ENCODE measurements around the gene OTOR.

OTOR gene

DNA sequence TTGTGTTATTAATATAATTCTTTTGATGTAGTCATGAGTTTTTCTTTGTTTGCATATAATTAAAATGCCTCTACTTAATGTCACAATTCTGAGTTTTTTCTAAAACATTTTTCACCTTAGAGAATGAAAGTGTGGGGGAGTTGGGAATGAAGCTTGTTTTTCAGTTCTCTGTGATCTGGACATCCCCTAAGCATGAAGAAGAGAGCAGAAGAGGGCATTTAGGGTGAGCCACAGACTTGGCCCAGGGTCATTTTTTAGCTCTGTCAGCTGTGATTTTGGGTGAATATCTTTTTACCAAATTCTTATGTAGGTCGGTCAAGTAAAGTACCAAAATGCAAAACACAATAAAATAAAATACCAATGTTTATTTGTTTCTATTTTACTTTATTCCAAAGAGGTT, 3.9 kb downstream of the OTOR start:
- no peak for DNase-seq

DNA sequence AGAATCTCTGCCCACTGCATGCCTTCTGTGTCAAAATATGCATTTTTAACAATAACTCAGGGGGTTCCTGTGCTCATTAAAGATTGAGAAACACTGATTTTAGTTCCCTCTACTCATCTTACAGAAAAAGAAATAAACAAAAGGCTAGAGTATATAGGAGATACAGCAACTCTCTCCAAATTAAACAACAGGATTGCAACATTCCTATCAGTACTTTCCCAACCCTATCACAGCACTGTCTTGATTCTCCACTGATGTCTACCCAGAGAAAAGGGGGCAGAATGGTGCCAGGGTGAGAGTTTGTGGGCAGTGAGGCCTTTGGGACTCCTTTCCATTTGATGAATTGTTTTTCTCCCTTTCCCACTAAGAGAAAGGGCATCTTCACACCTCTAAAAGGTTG, 4.7 kb downstream of the OTOR start:
- no peak for DNase-seq

DNA sequence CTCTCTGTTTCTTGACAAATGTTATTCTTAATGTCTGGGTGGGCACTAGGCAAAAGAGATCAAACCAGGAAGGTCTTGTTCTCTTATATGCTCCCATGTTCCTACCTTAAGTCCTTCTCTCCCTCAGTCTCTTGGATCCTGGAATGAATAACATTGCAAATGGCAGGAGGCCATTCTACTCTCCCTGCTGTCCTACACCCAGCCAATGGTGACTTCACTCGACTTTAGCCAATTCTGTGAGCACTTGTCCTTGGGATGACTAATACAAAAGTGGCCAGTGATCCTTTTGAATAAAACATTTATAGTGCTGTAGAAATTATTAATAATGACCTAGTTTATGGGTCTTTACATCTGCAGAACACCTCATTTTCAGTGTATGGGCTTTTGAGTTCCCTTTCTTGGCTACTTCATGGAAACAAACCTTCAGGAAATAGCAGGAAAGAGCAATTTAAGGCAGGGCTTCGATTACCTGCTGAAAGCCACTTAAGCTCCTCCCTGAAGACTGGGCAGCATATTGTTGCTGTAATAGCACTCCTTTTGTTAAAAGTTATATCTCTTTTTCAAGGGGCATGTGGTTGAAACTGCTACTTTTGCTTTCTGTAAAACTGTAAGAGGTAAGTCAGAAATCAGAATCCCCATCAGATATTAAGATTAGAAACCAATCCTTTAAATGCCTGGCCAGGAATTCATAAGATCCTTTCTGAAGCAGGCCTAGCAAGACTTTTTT, 10.5 kb downstream of the OTOR start:
- DNase-seq = no peak

DNA sequence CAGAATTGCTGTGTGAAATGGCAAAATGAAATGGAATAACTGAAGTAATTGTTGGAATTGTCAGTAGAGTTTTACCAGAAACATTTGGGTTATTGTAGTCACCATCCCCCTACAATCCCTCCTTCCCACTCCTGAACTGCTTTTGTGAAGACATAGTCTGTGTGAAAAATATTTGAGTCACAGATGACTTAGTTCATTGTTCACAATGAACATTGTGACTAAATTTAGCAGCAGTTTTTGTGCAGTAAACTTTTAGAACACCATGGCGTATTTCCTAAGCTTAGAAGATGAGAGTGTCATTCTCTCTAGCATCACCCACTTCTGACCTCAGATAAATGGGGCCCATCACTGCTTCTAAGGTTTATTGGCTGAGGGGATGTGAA, 11.0 kb downstream of the OTOR start:
- no peak for DNase-seq

DNA sequence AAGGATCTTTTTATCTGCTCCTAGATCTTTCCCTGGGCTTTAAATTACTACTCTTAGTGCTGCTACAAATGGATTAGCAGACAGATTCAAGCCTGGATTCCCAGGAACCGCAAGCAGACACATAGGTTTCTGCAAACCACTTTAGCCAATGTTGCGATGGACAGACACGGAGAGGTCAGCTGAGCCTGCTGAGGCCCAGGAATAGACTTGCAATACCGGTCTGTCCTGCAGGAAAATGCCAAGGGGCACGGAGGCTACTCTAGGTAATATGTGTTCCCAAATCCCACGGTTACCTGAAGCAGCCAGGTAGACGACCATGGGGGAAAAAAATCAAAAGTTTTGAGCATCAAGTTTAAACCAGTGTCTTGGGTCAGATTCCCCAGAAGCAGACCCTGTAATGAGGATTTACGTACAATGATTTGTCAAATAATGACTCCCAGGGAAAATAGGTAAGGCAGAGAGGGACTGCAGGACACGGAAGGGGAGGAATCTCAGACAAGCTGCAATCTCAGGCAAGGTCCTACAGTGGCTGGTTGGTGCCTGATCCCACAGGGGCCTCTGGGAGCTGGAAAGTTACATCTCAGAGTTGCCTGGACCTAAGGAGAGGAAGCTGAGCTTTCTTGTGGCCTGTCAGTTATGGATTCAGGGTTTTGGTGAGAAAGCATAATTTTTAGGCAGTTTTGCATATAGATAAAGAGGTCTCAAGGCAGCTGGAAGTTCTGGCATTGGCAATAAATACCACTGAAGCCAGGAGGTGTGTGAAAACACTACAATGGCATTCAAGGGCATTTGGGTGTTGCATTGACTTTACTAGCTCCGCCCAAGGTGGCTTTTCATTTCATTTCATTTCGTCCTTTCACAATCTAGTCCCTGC, 12.5 kb downstream of the OTOR start:
- no peak for DNase-seq

DNA sequence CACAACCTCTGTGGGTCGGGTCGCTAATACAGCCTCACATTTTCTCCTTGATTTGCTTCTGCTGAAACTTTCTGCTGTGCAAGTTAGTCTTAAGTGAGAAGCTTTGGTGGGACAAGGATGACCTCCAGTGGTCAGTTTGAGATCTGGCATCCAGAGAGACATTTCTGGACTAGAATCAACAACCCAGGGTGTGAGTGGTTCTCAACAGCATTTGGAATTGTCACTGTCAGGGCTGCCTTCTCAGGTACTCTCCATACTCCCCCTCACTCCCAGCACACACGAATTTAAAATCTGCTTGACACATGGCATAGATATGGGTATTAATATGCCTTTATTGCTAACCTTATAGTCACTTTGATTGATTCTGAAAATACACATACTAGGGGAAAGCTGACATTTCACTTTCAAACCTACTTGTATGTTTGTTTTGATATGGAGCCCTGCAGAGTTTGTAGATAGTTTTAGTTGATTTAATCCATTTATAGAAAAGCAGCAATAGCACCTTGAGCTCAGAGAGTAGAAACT, 13.2 kb downstream of the OTOR start:
- peak; percentile 48 for DNase-seq

DNA sequence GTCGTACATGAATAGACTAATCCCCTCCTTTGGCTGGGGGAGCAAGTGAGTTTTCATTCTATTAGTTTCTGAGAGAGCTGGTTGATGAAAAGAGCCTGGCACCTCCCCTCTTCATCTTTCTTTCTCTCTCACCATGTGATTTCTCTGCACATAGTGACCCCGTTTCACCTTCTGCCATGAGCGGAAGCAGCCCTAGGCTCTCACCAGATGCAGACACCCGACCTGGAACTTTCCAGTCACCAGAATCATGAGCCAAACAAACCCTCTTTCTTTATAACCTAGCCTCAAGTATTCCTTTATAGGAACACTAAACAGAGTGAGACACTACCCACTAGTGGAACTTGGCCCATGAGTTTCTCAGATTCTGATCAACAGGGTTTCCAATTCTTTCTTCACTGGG, 16.4 kb downstream of the OTOR start:
- DNase-seq = no peak

DNA sequence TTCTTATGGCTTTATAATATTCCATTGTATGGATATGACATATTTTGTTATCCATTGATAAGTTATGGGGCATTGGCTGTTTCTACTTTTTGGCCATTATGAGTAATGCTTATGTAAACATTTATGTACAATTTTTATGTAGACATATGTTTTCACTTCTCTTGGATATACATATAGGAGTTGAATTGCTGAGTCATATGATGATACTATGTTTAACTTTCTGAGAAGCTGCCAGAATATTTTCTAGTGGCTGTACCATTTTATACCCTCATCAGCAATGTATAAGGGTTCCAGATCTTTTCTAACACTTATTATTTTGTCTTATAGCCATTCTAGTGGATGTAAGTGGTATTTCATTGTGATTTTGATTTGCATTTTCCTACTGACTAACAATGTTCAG, 23.1 kb downstream of the OTOR start:
- DNase-seq = no peak

DNA sequence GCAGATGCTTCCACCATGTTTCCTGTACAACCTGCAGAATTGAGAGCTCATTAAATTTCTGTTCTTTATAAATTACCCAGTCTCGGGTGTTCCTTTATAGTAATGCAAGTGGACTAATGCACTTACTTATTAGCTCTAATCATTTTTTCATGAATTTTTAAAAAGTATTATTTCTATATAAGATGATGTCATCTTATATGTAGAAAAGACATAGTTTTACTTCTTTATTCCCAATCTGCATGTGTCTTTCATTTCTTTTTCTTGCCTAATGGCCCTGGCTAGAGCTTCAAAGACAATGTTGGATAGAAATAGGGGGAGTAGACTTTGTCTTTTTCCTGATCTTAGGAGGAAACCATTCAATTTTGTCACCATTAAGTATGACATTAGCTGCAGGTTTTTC, 27.8 kb downstream of the OTOR start:
- no peak for DNase-seq

DNA sequence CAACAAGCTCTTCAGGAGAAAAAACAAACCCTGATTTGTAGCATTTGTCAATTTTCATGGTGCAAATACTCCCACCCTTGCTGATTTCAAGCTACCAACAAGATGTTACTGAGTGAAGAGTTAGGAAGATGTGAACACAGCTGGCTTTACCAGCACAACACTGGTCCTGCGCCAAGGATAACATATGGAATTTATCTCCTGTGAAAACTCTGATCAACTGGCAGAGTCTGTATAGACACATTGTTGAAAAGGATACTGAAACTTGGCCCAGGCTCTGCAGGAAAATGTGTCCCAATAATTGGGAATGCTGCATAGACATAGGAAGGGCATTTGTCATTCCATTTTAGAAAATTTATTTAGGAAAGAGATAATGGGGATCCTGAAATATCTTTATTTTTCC, 29.0 kb downstream of the OTOR start:
- DNase-seq = no peak

DNA sequence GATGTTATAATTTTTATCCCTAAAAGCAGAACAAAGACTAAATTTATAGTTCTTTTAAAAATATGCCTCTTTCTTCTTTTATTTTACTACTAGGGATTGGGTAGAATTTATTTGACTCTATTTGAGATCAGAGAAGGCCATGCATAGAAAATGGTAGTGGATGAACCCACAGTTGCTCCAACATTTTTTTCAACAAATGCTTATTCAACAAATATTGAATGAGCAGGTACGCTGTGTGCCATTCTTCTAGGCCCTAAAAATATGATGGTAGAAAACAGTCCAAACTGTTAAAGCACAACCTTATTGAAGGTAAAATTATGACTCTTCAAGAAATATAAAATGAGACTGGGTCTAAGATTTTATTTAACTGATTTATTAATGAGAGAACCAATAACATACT, 30.0 kb downstream of the OTOR start:
- DNase-seq = no peak

DNA sequence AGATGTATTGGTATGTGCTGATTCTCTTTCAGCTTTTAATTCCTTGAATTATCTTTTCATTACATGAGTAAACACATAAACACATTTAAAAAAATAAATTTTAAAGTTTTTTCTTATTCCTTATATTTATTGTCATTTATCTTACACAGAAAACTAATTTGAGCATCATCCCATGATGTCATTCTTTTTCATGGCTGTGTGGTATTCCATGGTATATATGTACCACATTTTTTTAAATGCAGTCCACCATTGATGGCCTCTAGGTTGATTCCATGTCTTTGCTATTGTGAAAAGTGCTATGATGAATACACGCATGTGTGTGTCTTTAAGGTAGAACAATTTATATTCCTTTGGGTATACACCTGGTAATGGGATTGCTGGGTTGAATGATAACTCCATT, 33.3 kb downstream of the OTOR start:
- DNase-seq = no peak

DNA sequence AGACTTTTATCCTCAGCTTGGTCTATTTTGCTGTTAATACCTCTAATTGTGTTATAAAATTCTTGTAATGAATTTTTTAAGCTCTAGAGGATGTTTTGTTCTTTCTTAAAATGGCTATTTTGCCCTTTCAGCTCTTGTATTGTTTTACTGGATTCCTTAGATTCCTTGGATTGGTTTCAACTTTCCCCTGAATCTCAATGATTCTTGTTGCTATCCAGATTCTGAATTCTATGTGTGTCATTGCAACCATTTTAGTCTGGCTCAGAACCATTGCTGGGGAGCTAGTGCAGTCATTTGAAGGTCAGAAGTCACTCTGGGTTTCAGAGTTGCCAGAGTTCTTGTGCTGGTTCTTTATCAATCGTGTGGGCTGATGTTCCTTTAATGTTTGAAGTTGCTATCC, 37.1 kb downstream of the OTOR start:
- no peak for DNase-seq
